Neuronal stem cell (in vitro differentiated cells): ENCODE results near the gene SSH3.

Experiments used
- DNase-seq: peaks from one replicate; pipeline ENCODE4 v3.0.0-alpha.2; 2013; ENCODE audit warnings: low spot score
- H2AFZ ChIP-seq: one replicate; pipeline ENCODE4 v1.6.1; 2013; ENCODE audit warnings: mild to moderate bottlenecking, low read length, inconsistent platforms
- H2AK5ac ChIP-seq: 2 replicates; pipeline ENCODE4 v1.6.1; 2013; ENCODE audit warnings: low read depth, mild to moderate bottlenecking, inconsistent platforms, low read length, moderate library complexity, mixed read lengths
- H2BK120ac ChIP-seq: 2 replicates; pipeline ENCODE4 v1.6.1; 2013; ENCODE audit warnings: low read depth, mild to moderate bottlenecking, inconsistent platforms, low read length, moderate library complexity, mixed read lengths
- H2BK12ac ChIP-seq: one replicate; pipeline ENCODE4 v1.6.1; 2013; ENCODE audit warnings: low read length, inconsistent platforms
- H2BK15ac ChIP-seq: 2 replicates; pipeline ENCODE4 v1.6.1; 2013; ENCODE audit warnings: mild to moderate bottlenecking, low read length, inconsistent platforms, mixed read lengths
- H2BK5ac ChIP-seq: one replicate; pipeline ENCODE4 v1.6.1; 2013; ENCODE audit warnings: inconsistent platforms, mild to moderate bottlenecking, low read length, moderate library complexity
- H3K14ac ChIP-seq: one replicate; pipeline ENCODE4 v1.6.1; 2013; ENCODE audit warnings: low read length, inconsistent platforms
- H3K18ac ChIP-seq: 2 replicates; pipeline ENCODE4 v1.6.1; 2013; ENCODE audit warnings: low read length, inconsistent platforms
- H3K23ac ChIP-seq: 2 replicates; pipeline ENCODE4 v1.6.1; 2013; ENCODE audit warnings: low read depth, mild to moderate bottlenecking, mixed read lengths, low read length, inconsistent platforms; ENCODE audit not compliant: poor library complexity
- H3K27ac ChIP-seq: replicated peaks from 3 replicates; pipeline ENCODE4 v1.5.1; 2013; ENCODE audit warnings: low read length, inconsistent platforms
- H3K27me3 ChIP-seq, 3 experiments: 2 replicates each; pipeline ENCODE4 v1.6.1; 2013; ENCODE audit warnings: low read length in 3 of 3, mild to moderate bottlenecking in 2 of 3, inconsistent platforms in 1 of 3, low read depth in 1 of 3, mixed read lengths in 1 of 3, moderate library complexity in 1 of 3; ENCODE audit not compliant: control insufficient read depth in 3 of 3, insufficient read depth in 3 of 3
- H3K36me3 ChIP-seq, 2 donors: replicated peaks in 1 of 2; 2 replicates each; pipeline ENCODE4 v1.6.1; 2013; ENCODE audit warnings: low read length in 2 of 2; ENCODE audit not compliant: control insufficient read depth in 2 of 2, insufficient read depth in 2 of 2
- H3K4ac ChIP-seq: 2 replicates; pipeline ENCODE4 v1.6.1; 2013; ENCODE audit warnings: inconsistent platforms, mild to moderate bottlenecking, low read length, moderate library complexity
- H3K4me1 ChIP-seq, 2 donors: 1 replicate in 1 of 2; 2 replicates in 1 of 2; pipeline ENCODE4 v1.6.1; 2013; ENCODE audit warnings: low read length in 2 of 2, low read depth in 1 of 2; ENCODE audit not compliant: control insufficient read depth in 2 of 2, insufficient read depth in 1 of 2
- H3K4me2 ChIP-seq: one replicate; pipeline ENCODE4 v1.6.1; 2013; ENCODE audit warnings: mild to moderate bottlenecking, low read length, inconsistent platforms; ENCODE audit not compliant: insufficient read depth, poor library complexity, severe bottlenecking
- H3K4me3 ChIP-seq, 2 donors: 2 replicates each; pipeline ENCODE4 v1.5.1; 2013; ENCODE audit warnings: low read length in 2 of 2, mild to moderate bottlenecking in 2 of 2, inconsistent platforms in 1 of 2, moderate library complexity in 1 of 2
- H3K79me1 ChIP-seq: one replicate; pipeline ENCODE4 v1.6.1; 2013; ENCODE audit warnings: low read depth, mild to moderate bottlenecking, inconsistent platforms, low read length, moderate library complexity
- H3K9ac ChIP-seq: one replicate; pipeline ENCODE4 v1.6.1; 2013; ENCODE audit warnings: mild to moderate bottlenecking, low read depth, low read length, inconsistent platforms; ENCODE audit not compliant: poor library complexity
- H3K9me3 ChIP-seq, 2 donors: replicated peaks in 1 of 2; 2 replicates each; pipeline versions ENCODE3 to v1.6.1; 2013; ENCODE audit warnings: low read length in 2 of 2, mild to moderate bottlenecking in 2 of 2, inconsistent platforms in 1 of 2, low read depth in 1 of 2, mixed read lengths in 1 of 2, moderate library complexity in 1 of 2; ENCODE audit not compliant: control insufficient read depth in 2 of 2, insufficient read depth in 1 of 2
- H4K8ac ChIP-seq: one replicate; pipeline ENCODE4 v1.6.1; 2013; ENCODE audit warnings: low read depth, mild to moderate bottlenecking, inconsistent platforms, low read length, moderate library complexity
- H4K91ac ChIP-seq: one replicate; pipeline ENCODE4 v1.6.1; 2013; ENCODE audit warnings: low read length, low read depth, mild to moderate bottlenecking, inconsistent platforms; ENCODE audit not compliant: poor library complexity
- WGBS, 2 donors: extraction: QIAGEN DNeasy Blood & Tissue Kit; methylation state at CpG; one replicate each; pipeline ENCODE4 v1.1.7; 2013; ENCODE audit warnings: missing lambda C conversion rate in 2 of 2, mixed read lengths in 1 of 2; ENCODE audit not compliant: insufficient read length in 2 of 2, insufficient replicate concordance in 1 of 2; ENCODE audit errors: extremely low coverage in 2 of 2; 5-methylcytosine and 5-hydroxymethylcytosine counted together

Gene SSH3

DNA sequence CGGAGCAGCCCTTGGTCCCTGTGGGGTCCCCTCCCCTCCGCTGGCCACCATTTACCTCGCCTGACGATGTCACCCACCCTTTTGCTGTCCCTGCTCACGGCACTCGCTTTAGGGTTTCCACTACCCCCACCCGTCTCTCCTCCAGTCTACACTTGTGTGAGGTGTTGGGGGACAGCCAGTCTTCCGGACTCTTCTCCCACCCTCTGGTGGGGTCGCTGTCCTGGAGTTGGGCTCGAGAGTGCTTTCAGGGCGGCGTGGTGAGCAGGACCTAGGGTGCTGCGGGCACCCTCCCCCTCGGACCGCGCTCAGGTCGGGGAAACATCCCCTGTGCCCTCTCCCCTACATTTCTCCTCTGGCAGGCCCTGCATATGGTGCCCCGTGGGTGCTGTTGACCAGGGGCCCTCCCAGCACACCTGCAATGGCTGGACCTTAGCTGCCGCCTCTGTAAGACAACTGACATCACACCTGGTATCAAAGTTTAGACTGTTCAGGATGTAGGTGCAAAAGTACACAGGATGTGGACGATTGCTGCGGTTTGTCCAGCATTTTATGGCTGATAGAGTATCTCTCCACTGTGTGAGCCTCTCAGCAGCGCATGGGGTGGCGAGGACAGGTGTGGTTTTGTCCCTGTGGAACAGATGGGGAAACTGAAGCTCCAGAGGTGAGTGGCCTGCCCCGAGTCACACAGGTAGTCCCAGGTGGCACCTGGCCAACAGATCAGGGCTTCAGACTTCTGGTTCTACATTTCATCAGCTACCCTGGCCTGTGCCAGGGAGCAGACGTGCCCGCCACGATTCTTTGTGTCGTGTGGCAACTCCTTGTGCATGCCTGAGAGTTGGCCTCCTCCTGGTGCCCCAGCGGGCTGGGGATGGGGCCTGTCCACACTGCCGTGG, 35.9 kb upstream of the SSH3 start:
- WGBS, 2 donors = no CpG with 5 or more reads among the region's 30 CpGs
- Histone ChIP-seq H3K27ac (no peak overlapping the region), H3K4me3 (peak overlapping the region; percentile 73 to 89), H2BK120ac (no peak overlapping the region), H3K4ac (no peak overlapping the region), H2BK5ac (no peak overlapping the region), H2AFZ (peak overlapping the region; percentile 83), H3K27me3 (peaks cover 0 to 14% (median 0%) of the 10 kb centered on the region in 3 experiments), H4K91ac (no peak overlapping the region), H2BK12ac (no peak overlapping the region), H3K79me1 (peaks cover 22% of the 10 kb centered on the region), H2BK15ac (no peak overlapping the region), H3K23ac (peak overlapping the region; percentile 21), H3K9me3 (no peaks in the 10 kb centered on the region), H3K9ac (peak overlapping the region; percentile 52), H3K36me3 (peaks cover 9 to 30% of the 10 kb centered on the region in 2 donors), H4K8ac (no peak overlapping the region), H3K14ac (peak overlapping the region; percentile 25), H3K4me2 (peak overlapping the region; percentile 74), H2AK5ac (peak overlapping the region; percentile 28), H3K18ac (peak overlapping the region; percentile 95), H3K4me1 (peaks cover 24 to 43% of the 10 kb centered on the region in 2 donors)
- no peak for DNase-seq

DNA sequence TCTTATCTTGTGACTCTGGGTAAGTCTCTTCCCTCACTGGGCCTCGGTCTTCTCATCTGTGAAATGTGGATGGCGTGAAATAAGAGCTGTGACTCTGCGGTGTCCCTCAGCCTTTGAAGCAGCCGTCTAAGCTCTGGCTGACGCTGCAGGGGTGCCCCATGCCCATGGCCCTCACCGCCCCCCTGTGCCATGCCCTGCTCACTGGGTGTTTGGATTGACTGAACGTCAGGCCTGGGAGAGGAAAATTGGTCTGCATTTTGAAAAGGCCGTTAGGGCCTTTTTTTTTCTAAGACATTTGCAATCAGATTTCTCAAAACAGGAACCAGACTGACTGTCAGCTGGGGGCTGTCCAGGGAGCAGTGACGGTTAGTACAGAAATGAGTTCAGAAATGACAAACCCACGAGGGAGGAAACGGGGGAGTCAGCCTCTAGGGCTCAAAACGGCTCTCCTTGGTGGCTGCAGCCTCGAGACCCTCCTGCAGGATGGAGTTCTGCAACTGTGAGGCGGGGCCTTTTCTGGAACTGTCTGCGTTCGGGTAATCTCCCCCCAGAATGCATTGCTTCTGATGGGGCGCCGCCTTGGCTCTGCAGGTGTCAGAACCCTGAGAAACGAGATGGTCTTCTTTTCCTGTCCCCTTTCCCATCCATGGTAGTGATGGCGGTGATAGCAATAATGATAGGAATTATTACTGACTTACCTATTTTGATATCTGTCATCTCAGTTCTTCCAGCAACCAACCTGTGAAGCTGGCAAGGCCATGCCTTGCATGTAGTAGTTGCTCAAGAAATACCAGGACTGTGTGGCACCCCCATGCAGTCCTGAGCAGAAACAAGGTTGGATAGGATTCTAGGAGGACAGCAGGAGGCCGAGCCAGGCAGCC, 35.0 kb upstream of the SSH3 start:
- H3K9ac ChIP-seq = no peak overlapping the region
- H2BK15ac ChIP-seq = no peak overlapping the region
- no peak overlapping the region for H4K8ac ChIP-seq
- H3K4me1 ChIP-seq = peaks cover 24 to 38% of the 10 kb centered on the region in 2 donors
- H2BK12ac ChIP-seq = no peak overlapping the region
- H2AK5ac ChIP-seq = no peak overlapping the region
- WGBS, 2 donors = no CpG with 5 or more reads among the region's 21 CpGs
- H4K91ac ChIP-seq = no peak overlapping the region
- peaks cover 0 to 14% (median 0%) of the 10 kb centered on the region in 3 experiments for H3K27me3 ChIP-seq
- no peak overlapping the region for H3K27ac ChIP-seq
- peaks cover 27% of the 10 kb centered on the region for H3K79me1 ChIP-seq
- H2BK5ac ChIP-seq = no peak overlapping the region
- no peak overlapping the region for H3K18ac ChIP-seq
- no peak overlapping the region for H2BK120ac ChIP-seq
- DNase-seq = no peak
- no peak overlapping the region for H3K4me2 ChIP-seq
- H3K4me3 ChIP-seq = peak overlapping the region in 1 of 2 donors; percentile 73
- no peaks in the 10 kb centered on the region for H3K9me3 ChIP-seq
- no peak overlapping the region for H3K14ac ChIP-seq
- H3K36me3 ChIP-seq = peaks cover 9 to 37% of the 10 kb centered on the region in 2 donors
- H3K23ac ChIP-seq = no peak overlapping the region
- no peak overlapping the region for H2AFZ ChIP-seq
- no peak overlapping the region for H3K4ac ChIP-seq

DNA sequence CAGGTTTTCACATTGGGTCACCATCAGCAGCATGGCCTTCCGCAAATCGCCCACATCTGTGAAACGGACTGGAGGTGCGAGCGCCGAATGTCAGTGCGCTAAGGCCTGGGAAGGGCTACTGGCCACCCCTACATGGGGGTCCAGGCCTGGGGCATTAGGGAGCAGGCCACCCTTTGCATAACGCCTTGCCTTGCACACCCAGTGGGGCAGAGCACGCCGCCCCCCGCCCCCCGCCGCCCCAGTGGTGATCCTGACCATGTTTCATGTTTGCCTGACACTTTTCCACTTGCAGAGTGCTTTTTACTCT, 34.4 kb upstream of the SSH3 start:
- Histone ChIP-seq H2AFZ (no peak overlapping the region), H3K4me2 (no peak overlapping the region), H3K9me3 (no peaks in the 10 kb centered on the region), H4K8ac (no peak overlapping the region), H2BK5ac (no peak overlapping the region), H3K27me3 (peaks cover 0 to 14% (median 0%) of the 10 kb centered on the region in 3 experiments), H3K4ac (no peak overlapping the region), H3K36me3 (peaks cover 9 to 39% of the 10 kb centered on the region in 2 donors), H2AK5ac (no peak overlapping the region), H3K9ac (peak overlapping the region; percentile 57), H3K18ac (no peak overlapping the region), H3K23ac (no peak overlapping the region), H3K79me1 (peaks cover 30% of the 10 kb centered on the region), H2BK15ac (no peak overlapping the region), H4K91ac (no peak overlapping the region), H3K4me1 (peaks cover 24 to 38% of the 10 kb centered on the region in 2 donors), H3K4me3 (no peak overlapping the region), H3K27ac (no peak overlapping the region), H3K14ac (no peak overlapping the region), H2BK120ac (no peak overlapping the region), H2BK12ac (no peak overlapping the region)
- no CpG with 5 or more reads among the region's 13 CpGs for WGBS, 2 donors
- no peak for DNase-seq
